ENCODE measurements around the gene SAV1. TPM values are rescaled to one million over a fixed set of nuclear protein-coding genes. Genes with fewer than 3 reads are reported as not detected.

Gene SAV1
- total and polyA plus RNA-seq, 2 of the 4 experiments (the other 2 are of a cell fraction) = 17.0 to 18.8 TPM

DNA sequence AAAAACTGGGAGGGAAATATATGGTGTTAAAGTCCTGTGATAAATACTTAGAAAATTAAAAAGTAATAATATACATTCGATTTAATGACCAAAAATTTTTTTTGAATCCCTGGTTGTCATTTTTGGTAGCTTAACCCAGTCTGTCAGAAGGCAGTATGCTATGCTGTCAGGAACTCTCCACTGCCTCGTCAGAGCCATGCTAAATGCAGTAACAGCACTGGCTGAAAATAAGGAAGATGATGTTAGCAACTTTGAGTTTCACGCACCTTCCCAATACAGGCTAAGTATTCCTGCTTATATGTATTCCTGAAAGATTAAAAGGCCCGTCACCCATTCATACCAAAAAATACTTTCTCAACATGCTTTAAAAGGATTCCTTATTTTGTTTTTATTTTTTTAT, 34.2 kb downstream of the SAV1 start:
- Histone ChIP-seq H2BK120ac (ENCODE audit: low read depth, low read length) (no peak overlapping the region), H2BK20ac (ENCODE audit: low read depth, low read length) (no peak overlapping the region), H3K36me3 (ENCODE audit: control insufficient read depth, insufficient read depth, low read length) (peaks cover 27% of the 10 kb centered on the region), H4K91ac (ENCODE audit: insufficient read depth, low read depth, low read length) (no peak overlapping the region), H2AK5ac (ENCODE audit: low read depth, low read length) (no peak overlapping the region), H2AK9ac (replicated peaks; ENCODE audit: low read depth, low read length, poor library complexity) (no peak overlapping the region), H3K4me1 (ENCODE audit: control insufficient read depth, insufficient read depth, low read length) (no peaks in the 10 kb centered on the region; the same call in 1 of the 2 replicates), H2AFZ (replicated peaks; ENCODE audit: low read length, poor library complexity) (no peak overlapping the region), H4K20me1 (ENCODE audit: insufficient read depth, low read length) (peaks cover 4% of the 10 kb centered on the region; the same call in 1 of the 2 replicates), H3K23ac (ENCODE audit: low read depth, low read length) (no peak overlapping the region), H3K4me2 (ENCODE audit: low read depth, low read length) (no peak overlapping the region), H3K9me3 (ENCODE audit: control insufficient read depth, insufficient read depth, low read length) (no peaks in the 10 kb centered on the region), H4K5ac (ENCODE audit: low read depth, low read length) (no peak overlapping the region), H3K56ac (ENCODE audit: extremely low read depth, insufficient read depth, low read length) (no peak overlapping the region), H3K27me3 (ENCODE audit: control insufficient read depth, insufficient read depth, low read length) (no peaks in the 10 kb centered on the region), H3K9me1 (ENCODE audit: insufficient read depth, low read length) (peaks cover 6% of the 10 kb centered on the region), H3K27ac (ENCODE audit: insufficient read depth, low read length) (0 out of 2 replicates have a peak overlapping the region, but pooled peaks have one; percentile 49), H3K4ac (ENCODE audit: low read depth, low read length) (no peak overlapping the region; the same call in 1 of the 2 replicates), H2BK5ac (ENCODE audit: low read depth, low read length, poor library complexity, severe bottlenecking) (no peak overlapping the region), H3K9ac (ENCODE audit: low read depth, low read length) (no peak overlapping the region), H3K14ac (replicated peaks; ENCODE audit: low read depth, low read length) (no peak overlapping the region), H4K8ac (ENCODE audit: low read depth in 2 of 2, low read length in 2 of 2) (no peak overlapping the region), H3K18ac (ENCODE audit: low read depth, low read length) (no peak overlapping the region), H3K79me1 (ENCODE audit: low read depth in 1 of 2, low read length in 2 of 2) (peaks cover 8 to 46% of the 10 kb centered on the region in 2 experiments), H2BK15ac (ENCODE audit: low read depth, low read length) (no peak overlapping the region), H3K4me3 (ENCODE audit: insufficient read depth, low read depth, low read length) (no peak overlapping the region)
- dilution Hi-C loops (cut with HindIII; ENCODE audit: low sequenced_read_pairs, unreplicated experiment) (no loop called here), in situ Hi-C loops (cut with MboI; ENCODE audit: low sequenced_read_pairs) (no loop called here), intact Hi-C loops (cut with micrococcal nuclease) (no loop called here)
- no peak for TF ChIP-seq RCOR1 (IDR thresholded peaks at IDR 0.05; ENCODE audit: insufficient replicate concordance, low read length)
- TF ChIP-seq, protein P1, sequence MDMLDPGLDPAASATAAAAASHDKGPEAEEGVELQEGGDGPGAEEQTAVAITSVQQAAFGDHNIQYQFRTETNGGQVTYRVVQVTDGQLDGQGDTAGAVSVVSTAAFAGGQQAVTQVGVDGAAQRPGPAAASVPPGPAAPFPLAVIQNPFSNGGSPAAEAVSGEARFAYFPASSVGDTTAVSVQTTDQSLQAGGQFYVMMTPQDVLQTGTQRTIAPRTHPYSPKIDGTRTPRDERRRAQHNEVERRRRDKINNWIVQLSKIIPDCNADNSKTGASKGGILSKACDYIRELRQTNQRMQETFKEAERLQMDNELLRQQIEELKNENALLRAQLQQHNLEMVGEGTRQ (IDR thresholded peaks at IDR 0.05; ENCODE audit: low read depth, low read length) = no peak
- no peak for TF ChIP-seq BHLHE40 (IDR thresholded peaks at IDR 0.05; ENCODE audit: low read depth, low read length)
- TF ChIP-seq FOS (IDR thresholded peaks at IDR 0.05; ENCODE audit: low read depth, low read length) = no peak
- TF ChIP-seq MAZ (IDR thresholded peaks at IDR 0.05; ENCODE audit: borderline replicate concordance, low read depth, low read length) = no peak
- TF ChIP-seq RFX5 (IDR thresholded peaks at IDR 0.05; ENCODE audit: low read depth, low read length) = no peak
- no peak for TF ChIP-seq RAD21 (IDR thresholded peaks at IDR 0.05; ENCODE audit: low read length)
- no peak for TF ChIP-seq MXI1 (IDR thresholded peaks at IDR 0.05; ENCODE audit: borderline replicate concordance, low read depth, low read length)
- TF ChIP-seq POLR2A (IDR thresholded peaks at IDR 0.05; ENCODE audit: low read depth, low read length) = no peak
- TF ChIP-seq CEBPB (IDR thresholded peaks at IDR 0.05; ENCODE audit: low read depth, low read length) = no peak
- no peak for TF ChIP-seq ELK1 (IDR thresholded peaks at IDR 0.05; ENCODE audit: borderline replicate concordance, low read depth, low read length)
- TF ChIP-seq SMC3 (IDR thresholded peaks at IDR 0.05; ENCODE audit: low read depth, low read length) = no peak
- TF ChIP-seq NFE2L2 (IDR thresholded peaks at IDR 0.05; ENCODE audit: low read depth, low read length) = no peak
- no TSS peak for BruUV-seq (replicated peaks)
- WGBS, 2 experiments (ENCODE audit: extremely low coverage in 2 of 2, insufficient read length in 1 of 2) = no CpG with 5 or more reads among the region's 4 CpGs
- ChIA-PET POLR2A (ENCODE audit: unreplicated experiment) (no interaction called here), CTCF (interaction anchor here (0.6 kb wide), 1 partner anchor 19 kb away, joined by 3 read pairs; no protein-coding TSS in a partner anchor)
- ATAC-seq (ENCODE audit: low read depth) (no peak), DNase-seq (no peak)
